Measurements from ENCODE around the gene TBC1D20. TPM values are rescaled to one million over a fixed set of nuclear protein-coding genes. Genes with fewer than 3 reads are reported as not detected.
A peak's percentile ranks its signal among the peaks of the same experiment; 100 is the strongest.

TBC1D20 gene
- total and polyA plus RNA-seq, 2 experiments from 2014 or later = 4.8 to 15.0 TPM

- H3K27ac Mint-ChIP-seq = no peak overlapping the region
Measured at GRCh38 chr20:421685-422250, 40.6 kb downstream of the TBC1D20 start.

GRCh38 chr20:420721-421574 lies 41.4 kb downstream of the TBC1D20 start:
- no peaks in the 10 kb centered on the region for H3F3A ChIP-seq (replicated peaks; ENCODE audit: low read depth)
- H3K4me2 ChIP-seq = no peak overlapping the region
- peak; percentile 66 for DNase-seq (ENCODE audit: low spot score)
- Mint-ChIP-seq H3K9me3 (peaks cover 8% of the 10 kb centered on the region; the same call in 1 of the 3 replicates), H3K27me3 (ENCODE audit: insufficient read depth, low read depth, poor library complexity) (peaks cover 10% of the 10 kb centered on the region), H3K4me3 (no peak overlapping the region), H3K36me3 (ENCODE audit: low read depth) (peaks cover 56% of the 10 kb centered on the region), H3K4me1 (no peaks in the 10 kb centered on the region; the same call in 2 of the 3 replicates), H3K27ac (no peak overlapping the region)
- H3K27ac ChIP-seq (ENCODE audit: low read depth) = no peak overlapping the region
- H3K79me2 ChIP-seq (replicated peaks; ENCODE audit: insufficient read depth) = no peaks in the 10 kb centered on the region
- no peak overlapping the region for H2AFZ ChIP-seq
- H3K36me3 ChIP-seq (ENCODE audit: insufficient read depth) = 0 out of 2 replicates have a peak, but pooled peaks cover 11% of the 10 kb centered on the region
- H3K27me3 ChIP-seq (ENCODE audit: insufficient read depth) = no peaks in the 10 kb centered on the region
- H3K9me2 ChIP-seq (ENCODE audit: insufficient read depth) = no peaks in the 10 kb centered on the region
- peaks cover 11% of the 10 kb centered on the region; the same call in 1 of the 2 replicates for H4K20me1 ChIP-seq (replicated peaks; ENCODE audit: insufficient read depth)
- H3K4me1 ChIP-seq (ENCODE audit: insufficient read depth) = no peaks in the 10 kb centered on the region
- no peak overlapping the region for H3K4me3 ChIP-seq
- ATAC-seq = peak; percentile 65
- TF ChIP-seq ZNF462 (CRISPR knock-in tag; IDR thresholded peaks at IDR 0.05) (no peak), JUNB (IDR thresholded peaks at IDR 0.05; ENCODE audit: unreplicated experiment) (no peak), ZNF114 (CRISPR knock-in tag; IDR thresholded peaks at IDR 0.05) (no peak), EZH2 (IDR thresholded peaks at IDR 0.05; ENCODE audit: low read depth, unreplicated experiment) (no peak), NANOG (IDR thresholded peaks at IDR 0.05; ENCODE audit: borderline replicate concordance) (no peak), CREB1 (CRISPR knock-in tag; IDR thresholded peaks at IDR 0.05; ENCODE audit: low read depth) (no peak)

More at GRCh38 chr20:421685-422250, 40.6 kb downstream of the TBC1D20 start:
- no peak for DNase-seq (ENCODE audit: low spot score)
- Histone ChIP-seq H3K9me2 (ENCODE audit: insufficient read depth) (no peaks in the 10 kb centered on the region), H3K4me3 (no peak overlapping the region), H3K4me1 (ENCODE audit: insufficient read depth) (no peaks in the 10 kb centered on the region), H3F3A (replicated peaks; ENCODE audit: low read depth) (no peaks in the 10 kb centered on the region), H3K4me2 (no peak overlapping the region), H3K27me3 (ENCODE audit: insufficient read depth) (no peaks in the 10 kb centered on the region), H3K79me2 (replicated peaks; ENCODE audit: insufficient read depth) (no peaks in the 10 kb centered on the region), H3K36me3 (ENCODE audit: insufficient read depth) (0 out of 2 replicates have a peak, but pooled peaks cover 11% of the 10 kb centered on the region), H4K20me1 (replicated peaks; ENCODE audit: insufficient read depth) (peaks cover 11% of the 10 kb centered on the region; the same call in 1 of the 2 replicates), H3K27ac (ENCODE audit: low read depth) (no peak overlapping the region), H2AFZ (no peak overlapping the region)
- TF ChIP-seq JUNB (IDR thresholded peaks at IDR 0.05; ENCODE audit: unreplicated experiment) (no peak), ZNF114 (CRISPR knock-in tag; IDR thresholded peaks at IDR 0.05) (no peak), CREB1 (CRISPR knock-in tag; IDR thresholded peaks at IDR 0.05; ENCODE audit: low read depth) (no peak), CTCF (conservative IDR thresholded peaks at IDR 0.05; ENCODE audit: low read depth in 2 of 2) (no peak)
- no peak for ATAC-seq
- H3K4me3 Mint-ChIP-seq = no peak overlapping the region
- peaks cover 7% of the 10 kb centered on the region for H3K27me3 Mint-ChIP-seq (ENCODE audit: insufficient read depth, low read depth, poor library complexity)
- H3K9me3 Mint-ChIP-seq = peaks cover 8% of the 10 kb centered on the region; the same call in 1 of the 3 replicates
- H3K36me3 Mint-ChIP-seq (ENCODE audit: low read depth) = peaks cover 58% of the 10 kb centered on the region
- H3K4me1 Mint-ChIP-seq = no peaks in the 10 kb centered on the region; the same call in 2 of the 3 replicates

All from GM23338 (cell line).